Measurements from ENCODE around the gene PGR. TPM values are rescaled to one million over a fixed set of nuclear protein-coding genes. Genes with fewer than 3 reads are reported as not detected.
"Not testable (repeated sequence)": the region's sequence is repeated elsewhere in the genome, so short reads cannot be mapped to it uniquely, and the experiment has no call there.

The PGR gene
- total RNA-seq, 1 experiment from 2014 or later, result not detected

- no peak overlapping the region for H3K4me3 ChIP-seq
- H3K9me3 ChIP-seq, result no peaks in the 10 kb centered on the region
- H3K27me3 ChIP-seq, result no peaks in the 10 kb centered on the region
- H3K36me3 ChIP-seq, result no peaks in the 10 kb centered on the region
- DNase-seq, result no peak
Measured at GRCh38 chr11:101032991-101033390, 96.6 kb downstream of the PGR start.

- Histone ChIP-seq H3K36me3 (no peaks in the 10 kb centered on the region), H3K9me3 (no peaks in the 10 kb centered on the region), H3K4me3 (no peak overlapping the region), H3K27me3 (no peaks in the 10 kb centered on the region)
- no peak for DNase-seq
Measured at GRCh38 chr11:101031713-101032112, 97.9 kb downstream of the PGR start.

- no peak for DNase-seq
- no peaks in the 10 kb centered on the region for H3K27me3 ChIP-seq
- no peaks in the 10 kb centered on the region for H3K9me3 ChIP-seq
- H3K36me3 ChIP-seq, result no peaks in the 10 kb centered on the region
- no peak overlapping the region for H3K4me3 ChIP-seq
Measured at GRCh38 chr11:101030692-101031091, 98.9 kb downstream of the PGR start.

GRCh38 chr11:101030015-101030414, 99.6 kb downstream of the PGR start:
- Histone ChIP-seq H3K4me3 (no peak overlapping the region), H3K9me3 (no peaks in the 10 kb centered on the region), H3K36me3 (no peaks in the 10 kb centered on the region), H3K27me3 (no peaks in the 10 kb centered on the region)
- no peak for DNase-seq

- DNase-seq, result no peak
- no peak overlapping the region for H3K4me3 ChIP-seq
- H3K9me3 ChIP-seq, result no peaks in the 10 kb centered on the region
- H3K27me3 ChIP-seq, result no peaks in the 10 kb centered on the region; the same call in 1 of the 2 replicates
- no peaks in the 10 kb centered on the region for H3K36me3 ChIP-seq
Measured at GRCh38 chr11:101028644-101029043, 101.0 kb downstream of the PGR start.

- H3K9me3 ChIP-seq, result no peaks in the 10 kb centered on the region
- peaks cover under 1% of the 10 kb centered on the region; the same call in 1 of the 2 replicates for H3K27me3 ChIP-seq
- DNase-seq, result no peak
- H3K4me3 ChIP-seq, result no peak overlapping the region
- H3K36me3 ChIP-seq, result no peaks in the 10 kb centered on the region
Measured at GRCh38 chr11:101022256-101022655, 107.4 kb downstream of the PGR start.

GRCh38 chr11:101019870-101020269, 109.7 kb downstream of the PGR start:
- H3K36me3 ChIP-seq, result no peaks in the 10 kb centered on the region
- no peaks in the 10 kb centered on the region for H3K9me3 ChIP-seq

GRCh38 chr11:101014600-101015285, 114.9 kb downstream of the PGR start:
- Histone ChIP-seq H3K27me3 (0 out of 2 replicates have a peak, but pooled peaks cover 2% of the 10 kb centered on the region), H3K9me3 (no peaks in the 10 kb centered on the region), H3K4me3 (no peak overlapping the region), H3K36me3 (no peaks in the 10 kb centered on the region)
- no peak for DNase-seq

More at GRCh38 chr11:101019870-101020269, 109.7 kb downstream of the PGR start:
- peaks cover 2% of the 10 kb centered on the region; the same call in 1 of the 2 replicates for H3K27me3 ChIP-seq
- no peak for DNase-seq
- no peak overlapping the region for H3K4me3 ChIP-seq

- not testable (repeated sequence) for H3K27me3 ChIP-seq, H3K36me3 ChIP-seq, H3K4me3 ChIP-seq, H3K9me3 ChIP-seq, DNase-seq
Measured at GRCh38 chr11:101013702-101014101, 115.9 kb downstream of the PGR start.

- Histone ChIP-seq H3K27me3 (no peaks in the 10 kb centered on the region), H3K9me3 (no peaks in the 10 kb centered on the region), H3K4me3 (no peak overlapping the region), H3K36me3 (no peaks in the 10 kb centered on the region)
- DNase-seq, result peak; percentile 9
Measured at GRCh38 chr11:101011881-101012280, 117.7 kb downstream of the PGR start.

- Histone ChIP-seq H3K36me3 (no peaks in the 10 kb centered on the region), H3K27me3 (no peaks in the 10 kb centered on the region), H3K9me3 (no peaks in the 10 kb centered on the region), H3K4me3 (no peak overlapping the region)
- DNase-seq, result peak; percentile 14
Measured at GRCh38 chr11:101010899-101011298, 118.7 kb downstream of the PGR start.

- no peaks in the 10 kb centered on the region for H3K27me3 ChIP-seq
Measured at GRCh38 chr11:101009690-101010055, 119.9 kb downstream of the PGR start.

GRCh38 chr11:101008961-101009689, 120.5 kb downstream of the PGR start:
- no peak for DNase-seq
- H3K9me3 ChIP-seq, result no peaks in the 10 kb centered on the region
- no peak overlapping the region for H3K4me3 ChIP-seq
- no peaks in the 10 kb centered on the region for H3K36me3 ChIP-seq
- H3K27me3 ChIP-seq, result no peaks in the 10 kb centered on the region

More at GRCh38 chr11:101009690-101010055, 119.9 kb downstream of the PGR start:
- DNase-seq, result no peak
- Histone ChIP-seq H3K36me3 (no peaks in the 10 kb centered on the region), H3K4me3 (no peak overlapping the region), H3K9me3 (no peaks in the 10 kb centered on the region)

- H3K4me3 ChIP-seq, result no peak overlapping the region
- H3K27me3 ChIP-seq, result no peaks in the 10 kb centered on the region
- H3K36me3 ChIP-seq, result no peaks in the 10 kb centered on the region
- H3K9me3 ChIP-seq, result no peaks in the 10 kb centered on the region
- DNase-seq, result no peak
Measured at GRCh38 chr11:101003468-101003867, 126.1 kb downstream of the PGR start.

GRCh38 chr11:100999756-101000155, 129.9 kb downstream of the PGR start:
- Histone ChIP-seq H3K4me3 (no peak overlapping the region), H3K9me3 (no peaks in the 10 kb centered on the region), H3K36me3 (no peaks in the 10 kb centered on the region), H3K27me3 (no peaks in the 10 kb centered on the region)
- DNase-seq, result no peak

GRCh38 chr11:100994966-100995365, 134.6 kb downstream of the PGR start:
- H3K9me3 ChIP-seq, result no peaks in the 10 kb centered on the region
- no peak for DNase-seq

GRCh38 chr11:100991541-100991940, 138.1 kb downstream of the PGR start:
- Histone ChIP-seq H3K36me3 (no peaks in the 10 kb centered on the region), H3K27me3 (no peaks in the 10 kb centered on the region), H3K9me3 (no peaks in the 10 kb centered on the region), H3K4me3 (no peak overlapping the region)
- DNase-seq, result no peak

More at GRCh38 chr11:100994966-100995365, 134.6 kb downstream of the PGR start:
- Histone ChIP-seq H3K4me3 (no peak overlapping the region), H3K36me3 (no peaks in the 10 kb centered on the region), H3K27me3 (no peaks in the 10 kb centered on the region)

GRCh38 chr11:100990931-100991330, 138.7 kb downstream of the PGR start:
- Histone ChIP-seq H3K36me3 (no peaks in the 10 kb centered on the region), H3K4me3 (no peak overlapping the region), H3K9me3 (no peaks in the 10 kb centered on the region), H3K27me3 (no peaks in the 10 kb centered on the region)
- DNase-seq, result no peak

Data from MG63 (cell line).